GM19099 (cell line): ENCODE data around the gene NFIA.

ENCODE experiments used
- POLR2A ChIP-seq: IDR thresholded peaks from 3 replicates; pipeline ENCODE4 v1.6.1; 2011; ENCODE audit warnings: low read depth; ENCODE audit not compliant: insufficient read length; ENCODE audit errors: extremely low read depth

NFIA gene

GRCh38 chr1:61090546-61091202 is 8.3 kb downstream of the NFIA start:
- no peak for TF ChIP-seq POLR2A

- no peak for TF ChIP-seq POLR2A
Observed at GRCh38 chr1:61091455-61091854, 9.1 kb downstream of the NFIA start.

GRCh38 chr1:61092642-61093041 is 10.3 kb downstream of the NFIA start:
- TF ChIP-seq POLR2A = no peak

- no peak for TF ChIP-seq POLR2A
Observed at GRCh38 chr1:61093525-61094137, 11.3 kb downstream of the NFIA start.

- no peak for TF ChIP-seq POLR2A
Observed at GRCh38 chr1:61094677-61095469, 12.5 kb downstream of the NFIA start.

GRCh38 chr1:61095470-61095812 is 13.1 kb downstream of the NFIA start:
- no peak for TF ChIP-seq POLR2A

GRCh38 chr1:61097317-61097716 is 15.0 kb downstream of the NFIA start:
- no peak for TF ChIP-seq POLR2A

GRCh38 chr1:61097722-61098121 is 15.4 kb downstream of the NFIA start:
- TF ChIP-seq POLR2A = no peak

- TF ChIP-seq POLR2A = no peak
Observed at GRCh38 chr1:61098333-61098732, 16.0 kb downstream of the NFIA start.

- TF ChIP-seq POLR2A = no peak
Observed at GRCh38 chr1:61098906-61099437, 16.6 kb downstream of the NFIA start.

GRCh38 chr1:61100578-61100977 is 18.2 kb downstream of the NFIA start:
- no peak for TF ChIP-seq POLR2A

GRCh38 chr1:61101536-61101935 is 19.2 kb downstream of the NFIA start:
- no peak for TF ChIP-seq POLR2A

GRCh38 chr1:61102041-61102440 is 19.7 kb downstream of the NFIA start:
- TF ChIP-seq POLR2A = no peak

GRCh38 chr1:61102621-61103020 is 20.3 kb downstream of the NFIA start:
- no peak for TF ChIP-seq POLR2A

- TF ChIP-seq POLR2A = no peak
Observed at GRCh38 chr1:61104220-61104671, 21.9 kb downstream of the NFIA start.

GRCh38 chr1:61107638-61108037 is 25.3 kb downstream of the NFIA start:
- TF ChIP-seq POLR2A = no peak

- no peak for TF ChIP-seq POLR2A
Observed at GRCh38 chr1:61109158-61109557, 26.8 kb downstream of the NFIA start.

- TF ChIP-seq POLR2A = no peak
Observed at GRCh38 chr1:61109910-61110309, 27.5 kb downstream of the NFIA start.
